Measurements from ENCODE around the gene DMAC2.
"Not testable (repeated sequence)": the region's sequence is repeated elsewhere in the genome, so short reads cannot be mapped to it uniquely, and the experiment has no call there.

The DMAC2 gene

GRCh38 chr19:41421973-41422372, 17.7 kb downstream of the DMAC2 start:
- no peak for DNase-seq

- no peak for DNase-seq
Measured at GRCh38 chr19:41421314-41421713, 18.4 kb downstream of the DMAC2 start.

GRCh38 chr19:41420101-41420880, 19.4 kb downstream of the DMAC2 start:
- no peak for DNase-seq

DNA sequence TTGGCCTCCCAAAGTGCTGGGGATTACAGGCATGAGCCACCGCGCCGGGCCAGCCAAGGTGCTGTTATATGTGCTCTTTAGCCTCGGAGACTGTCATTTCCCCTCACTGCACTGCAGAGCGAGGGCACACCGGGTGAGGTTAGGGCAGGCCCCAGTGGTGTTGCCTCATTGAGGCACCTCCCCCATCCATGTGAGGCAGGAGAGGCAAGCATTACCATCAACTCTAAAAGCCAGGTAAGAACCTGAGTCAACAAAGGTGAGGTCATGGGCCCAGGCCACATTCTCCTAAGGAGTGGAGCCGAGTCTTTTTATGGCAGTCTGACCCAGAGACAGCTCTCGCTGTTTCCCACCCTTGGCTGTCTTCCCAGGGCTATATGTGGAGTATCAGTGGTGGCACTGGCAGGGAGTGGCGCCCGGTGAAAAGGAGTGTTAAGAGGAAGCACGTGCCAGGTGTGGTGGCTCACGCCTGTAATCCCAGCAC, 23.5 kb downstream of the DMAC2 start:
- DNase-seq, result no peak

GRCh38 chr19:41415154-41415571, 24.5 kb downstream of the DMAC2 start:
- no peak for DNase-seq

- no peak for DNase-seq
Measured at GRCh38 chr19:41414461-41414860, 25.3 kb downstream of the DMAC2 start.

DNA sequence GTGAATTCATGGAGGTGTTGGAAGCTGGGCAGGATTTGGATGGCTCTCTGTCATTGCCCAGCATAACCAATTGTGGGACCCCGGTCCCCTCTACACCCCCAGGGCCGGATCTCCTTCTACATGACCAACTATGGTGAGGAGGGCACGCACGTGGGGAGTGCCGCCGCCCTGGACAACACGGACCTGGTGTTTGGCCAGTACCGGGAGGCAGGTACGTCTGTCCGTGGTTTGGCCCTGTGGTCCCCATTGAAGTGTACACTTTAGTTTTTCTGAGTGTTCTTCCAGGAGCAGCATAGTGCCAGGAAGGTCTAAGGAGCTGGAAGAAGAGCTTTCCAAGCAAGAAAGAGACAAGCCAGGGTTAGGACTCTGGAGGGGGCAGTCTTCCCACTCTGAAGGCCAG, 25.8 kb downstream of the DMAC2 start:
- DNase-seq, result no peak

DNA sequence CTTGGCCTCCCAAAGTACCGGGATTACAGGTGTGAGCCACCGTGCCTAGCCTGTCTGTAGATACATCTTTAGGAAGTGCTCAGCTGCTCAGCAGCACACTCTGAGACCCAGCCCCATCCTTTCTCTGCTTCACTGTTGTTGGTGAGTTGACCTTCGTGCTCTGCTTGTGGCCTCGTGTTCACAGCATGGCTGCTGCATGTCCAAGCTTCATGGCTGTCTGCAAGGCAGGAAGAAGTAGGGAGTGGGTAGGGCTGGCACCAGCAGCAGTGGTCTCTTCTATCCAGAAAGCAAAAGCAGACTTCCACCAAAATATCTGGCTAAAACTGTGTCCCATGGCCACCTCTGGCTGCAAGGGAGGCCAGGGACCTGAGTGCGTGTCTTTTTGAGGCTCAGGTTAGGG, 26.8 kb downstream of the DMAC2 start:
- DNase-seq, result no peak

- DNase-seq, result no peak
Measured at GRCh38 chr19:41411968-41412265, 27.8 kb downstream of the DMAC2 start.

GRCh38 chr19:41411100-41411967, 28.4 kb downstream of the DMAC2 start:
- DNase-seq, result no peak

GRCh38 chr19:41410336-41411054, 29.2 kb downstream of the DMAC2 start:
- no peak for DNase-seq

- peak; percentile 42 for DNase-seq
Measured at GRCh38 chr19:41409288-41409687, 30.4 kb downstream of the DMAC2 start.

GRCh38 chr19:41408846-41409245, 30.9 kb downstream of the DMAC2 start:
- DNase-seq, result not testable (repeated sequence)

DNA sequence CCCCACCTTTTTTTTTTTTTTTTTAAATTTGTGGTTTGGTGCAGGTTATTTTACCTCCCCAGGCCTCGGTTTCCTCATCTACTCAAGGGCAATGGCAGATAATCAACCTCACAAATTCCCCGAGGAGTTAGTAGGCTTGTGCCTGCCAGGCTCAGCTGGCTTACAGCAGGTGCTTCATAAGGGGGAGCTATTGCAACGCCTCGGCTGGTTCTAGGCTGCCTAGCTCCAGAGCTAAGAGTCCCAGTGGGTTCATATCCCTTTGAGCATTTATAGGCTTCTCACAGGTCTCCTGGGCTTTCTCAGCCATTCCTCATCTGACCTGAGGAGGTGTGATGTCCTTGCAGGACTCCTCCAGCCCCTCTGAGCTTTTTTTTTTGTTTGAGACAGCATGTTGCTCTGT, 31.5 kb downstream of the DMAC2 start:
- DNase-seq, result no peak

GRCh38 chr19:41407271-41407670, 32.4 kb downstream of the DMAC2 start:
- no peak for DNase-seq

DNA sequence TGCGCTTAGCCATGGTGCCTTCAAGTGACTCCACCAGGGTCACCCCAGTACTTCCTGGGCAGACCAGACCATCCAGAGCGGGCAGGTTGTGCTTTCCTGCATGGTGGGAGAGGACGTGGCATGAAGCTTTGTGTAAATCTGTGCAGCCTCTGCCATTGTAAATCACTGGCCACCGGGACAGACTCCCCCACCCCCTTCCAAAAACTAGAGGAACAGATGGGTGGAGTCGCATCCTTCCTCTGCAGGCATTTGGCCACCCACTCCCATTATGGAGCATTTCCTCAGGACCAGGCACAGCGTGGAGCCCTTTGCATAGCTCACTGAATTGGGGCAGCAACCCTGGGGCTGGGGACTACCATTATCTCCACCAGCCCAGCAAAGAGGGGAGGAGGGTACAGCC, 33.9 kb downstream of the DMAC2 start:
- DNase-seq, result no peak

DNA sequence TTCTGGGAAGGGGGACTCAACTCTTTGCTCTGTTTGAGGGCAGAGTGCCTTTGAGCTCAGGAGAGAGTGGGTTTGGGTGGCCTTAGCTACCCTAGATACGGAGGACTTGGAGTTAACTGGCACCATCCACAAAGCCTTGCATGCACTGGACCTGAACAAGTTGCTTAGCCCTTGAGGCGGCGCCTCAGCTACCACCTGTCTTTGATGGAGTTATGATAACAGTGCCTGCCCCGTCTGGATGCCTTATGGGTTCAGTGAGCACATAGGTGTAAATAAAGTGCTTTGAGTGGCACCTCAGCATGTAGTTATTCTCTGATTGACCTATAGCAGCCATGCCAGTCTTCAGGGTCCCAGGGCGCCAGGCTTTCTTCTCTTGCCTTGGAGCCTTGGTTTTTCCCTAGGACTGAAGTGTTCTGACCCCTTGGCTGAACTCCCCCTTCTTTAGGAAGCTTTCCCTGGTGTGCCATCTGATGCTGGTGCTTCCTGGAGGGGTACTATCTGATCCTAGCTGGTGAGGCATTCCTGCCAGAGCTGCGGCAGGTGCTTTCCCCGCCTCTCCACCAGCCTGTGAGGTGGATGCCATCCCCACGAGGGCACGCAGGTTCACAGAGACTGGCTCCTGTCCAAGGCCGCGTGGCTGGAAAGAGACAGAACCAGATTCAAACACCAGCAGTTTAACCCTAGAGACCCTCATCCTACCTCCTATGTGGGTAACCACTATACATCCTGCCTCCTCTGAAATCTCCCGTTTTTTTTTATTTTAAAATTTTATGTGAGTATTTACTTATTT, 36.3 kb downstream of the DMAC2 start:
- DNase-seq, result no peak

GRCh38 chr19:41402010-41402409, 37.7 kb downstream of the DMAC2 start:
- no peak for DNase-seq

GRCh38 chr19:41401483-41401882, 38.2 kb downstream of the DMAC2 start:
- no peak for DNase-seq

DNA sequence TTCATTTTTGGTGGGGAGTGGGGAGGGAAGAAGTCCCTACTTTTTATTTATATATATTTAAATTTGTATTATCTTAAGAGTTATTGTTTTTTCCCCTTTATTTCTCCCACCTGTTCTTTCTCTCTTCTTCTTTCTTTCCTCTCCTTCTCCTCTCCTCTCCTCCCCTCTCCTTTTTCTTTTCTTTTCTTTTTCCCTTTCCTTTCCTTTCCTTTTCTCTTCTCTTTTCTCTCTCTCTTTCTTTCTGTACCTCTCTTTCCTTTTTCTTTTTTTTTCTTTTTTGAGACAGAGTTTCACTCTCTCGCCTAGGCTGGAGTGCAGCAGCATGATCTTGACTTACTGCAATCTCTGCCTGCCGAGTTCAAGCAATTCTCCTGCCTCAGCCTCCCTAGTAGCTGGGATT, 40.2 kb downstream of the DMAC2 start:
- DNase-seq, result no peak

GRCh38 chr19:41399091-41399490, 40.6 kb downstream of the DMAC2 start:
- no peak for DNase-seq

- DNase-seq, result no peak
Measured at GRCh38 chr19:41398598-41398997, 41.1 kb downstream of the DMAC2 start.

DNA sequence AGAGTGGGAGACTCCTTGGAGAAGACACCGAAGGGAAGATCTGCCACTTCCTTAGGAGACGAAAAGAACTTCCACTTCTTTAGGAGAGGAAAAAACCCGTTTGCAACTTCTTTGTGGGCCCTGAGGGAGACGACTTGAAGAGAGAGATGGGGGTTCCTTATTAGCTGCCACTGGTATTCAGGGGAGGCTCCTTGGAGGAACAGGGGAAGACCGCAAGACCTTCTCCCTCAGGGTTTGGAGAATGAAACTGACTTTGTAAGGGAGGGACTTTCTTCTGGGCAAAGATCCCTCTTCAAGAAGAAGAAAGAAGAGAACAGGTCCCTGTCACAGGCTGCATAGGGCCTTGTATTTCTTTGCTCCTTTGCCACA, 41.7 kb downstream of the DMAC2 start:
- no peak for DNase-seq

Measured in EL (cell line).